Measurements from ENCODE around the gene CAB39L.

Gene CAB39L

GRCh38 chr13:49443704-49444523 lies at the start of gene CAB39L, which contains the start of gene SETDB2:
TSS of gene CAB39L (minus strand) at chr13:49444064. CDS start at chr13:49382910, 61,154 bp downstream.
TSS of gene SETDB2 (plus strand) at chr13:49444274. CDS start at chr13:49451894, 7,620 bp downstream.
- FAIRE-seq = peak; percentile 92
- DNase-seq (ENCODE audit: insufficient read length, low spot score) = peak; percentile 82

DNA sequence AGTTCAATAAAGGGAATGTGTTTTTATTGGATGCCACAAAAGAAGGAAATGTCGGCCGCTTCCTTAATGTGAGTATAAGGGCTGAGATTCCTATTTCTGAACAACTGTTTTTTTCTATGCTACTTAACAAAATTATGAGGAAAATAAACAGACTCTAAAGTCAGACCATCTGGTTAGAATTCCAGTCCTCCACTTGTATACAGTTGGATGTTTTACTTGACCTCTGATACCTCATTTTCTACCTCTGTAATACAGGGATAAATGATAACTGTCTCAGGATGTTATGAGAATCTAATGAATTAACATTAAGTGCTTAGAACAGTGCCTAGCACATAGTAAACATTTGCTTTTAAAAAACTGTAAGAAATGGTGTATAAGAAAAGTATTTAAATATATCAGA lies 44.7 kb upstream of the CAB39L start:
- no peak for FAIRE-seq
- no peak for DNase-seq (ENCODE audit: insufficient read length, low spot score)

- no peak for DNase-seq (ENCODE audit: insufficient read length, low spot score)
- FAIRE-seq = no peak
Observed at GRCh38 chr13:49481788-49482187, 37.9 kb upstream of the CAB39L start.

DNA sequence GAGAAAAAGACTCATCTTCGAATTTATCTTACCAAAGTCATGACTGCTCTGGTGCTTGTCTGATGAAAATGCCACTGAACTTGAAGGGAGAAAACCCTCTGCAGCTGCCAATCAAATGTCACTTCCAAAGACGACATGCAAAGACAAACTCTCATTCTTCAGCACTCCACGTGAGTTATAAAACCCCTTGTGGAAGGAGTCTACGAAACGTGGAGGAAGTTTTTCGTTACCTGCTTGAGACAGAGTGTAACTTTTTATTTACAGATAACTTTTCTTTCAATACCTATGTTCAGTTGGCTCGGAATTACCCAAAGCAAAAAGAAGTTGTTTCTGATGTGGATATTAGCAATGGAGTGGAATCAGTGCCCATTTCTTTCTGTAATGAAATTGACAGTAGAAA lies 32.7 kb upstream of the CAB39L start:
- DNase-seq (ENCODE audit: insufficient read length, low spot score) = no peak
- FAIRE-seq = no peak

GRCh38 chr13:49472186-49472585 lies 28.3 kb upstream of the CAB39L start:
- no peak for DNase-seq (ENCODE audit: insufficient read length, low spot score)
- FAIRE-seq = no peak

- FAIRE-seq (no peak), DNase-seq (ENCODE audit: insufficient read length, low spot score) (no peak)
Observed at GRCh38 chr13:49466292-49466838, 22.5 kb upstream of the CAB39L start.

- DNase-seq (ENCODE audit: insufficient read length, low spot score) = no peak
- FAIRE-seq = no peak
Observed at GRCh38 chr13:49464621-49465325, 20.9 kb upstream of the CAB39L start.

GRCh38 chr13:49464085-49464484 lies 20.2 kb upstream of the CAB39L start:
- FAIRE-seq = no peak

DNA sequence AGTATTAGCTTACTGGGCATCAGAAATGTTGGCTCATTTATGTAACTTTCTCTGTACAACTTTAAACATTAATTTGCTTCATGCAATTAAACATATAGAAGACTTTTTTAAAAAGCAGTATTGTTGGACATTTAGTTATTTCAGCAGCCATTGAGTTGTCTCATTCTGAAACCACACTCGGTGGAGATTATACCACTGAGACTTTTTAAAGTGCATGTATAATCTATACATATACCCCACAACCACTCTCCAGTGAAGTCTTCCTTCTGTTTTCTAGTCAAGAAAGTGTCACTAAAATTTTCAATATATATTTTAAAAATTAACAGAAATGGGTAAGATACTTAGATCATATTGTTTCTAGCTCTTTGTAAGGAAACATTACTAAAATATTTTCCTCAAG lies 15.7 kb upstream of the CAB39L start:
- DNase-seq (ENCODE audit: insufficient read length, low spot score) (no peak), FAIRE-seq (no peak)

More at GRCh38 chr13:49464085-49464484, 20.2 kb upstream of the CAB39L start:
- no peak for DNase-seq (ENCODE audit: insufficient read length, low spot score)

GRCh38 chr13:49457221-49457620 lies 13.4 kb upstream of the CAB39L start:
- no peak for DNase-seq (ENCODE audit: insufficient read length, low spot score)
- FAIRE-seq = no peak

- FAIRE-seq (no peak), DNase-seq (ENCODE audit: insufficient read length, low spot score) (no peak)
Observed at GRCh38 chr13:49456156-49456555, 12.3 kb upstream of the CAB39L start.

GRCh38 chr13:49455007-49455398 lies 11.1 kb upstream of the CAB39L start:
- no peak for FAIRE-seq
- DNase-seq (ENCODE audit: insufficient read length, low spot score) = no peak

DNA sequence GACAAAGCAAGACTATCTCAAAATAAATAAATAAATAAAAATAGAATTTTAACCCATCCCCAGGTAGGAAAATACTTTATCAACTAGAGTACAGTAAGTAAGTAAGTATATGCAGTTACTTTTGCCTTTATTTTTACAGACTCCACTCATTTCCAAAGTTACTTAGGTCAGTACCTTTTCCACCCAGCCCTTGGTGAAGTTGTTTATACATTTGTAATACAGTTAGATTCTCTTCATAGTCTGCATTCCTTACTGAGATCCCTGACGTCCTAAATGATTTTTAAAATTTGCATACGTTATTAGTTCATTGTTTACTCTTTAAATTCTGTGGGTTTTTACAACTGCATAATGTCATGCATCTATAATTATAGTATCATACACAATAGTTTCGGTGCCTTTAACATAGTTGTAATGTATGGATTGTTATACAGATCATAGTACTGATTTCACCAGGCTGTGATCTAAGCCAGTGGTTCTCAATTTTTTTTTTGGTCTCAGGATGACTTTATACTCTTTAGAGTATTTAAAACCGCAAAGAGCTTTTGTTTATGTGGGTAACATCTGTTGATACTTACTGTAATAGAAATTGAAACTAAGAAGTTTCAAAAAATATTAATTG lies 10.6 kb upstream of the CAB39L start:
- DNase-seq (ENCODE audit: insufficient read length, low spot score) = no peak
- FAIRE-seq = no peak

DNA sequence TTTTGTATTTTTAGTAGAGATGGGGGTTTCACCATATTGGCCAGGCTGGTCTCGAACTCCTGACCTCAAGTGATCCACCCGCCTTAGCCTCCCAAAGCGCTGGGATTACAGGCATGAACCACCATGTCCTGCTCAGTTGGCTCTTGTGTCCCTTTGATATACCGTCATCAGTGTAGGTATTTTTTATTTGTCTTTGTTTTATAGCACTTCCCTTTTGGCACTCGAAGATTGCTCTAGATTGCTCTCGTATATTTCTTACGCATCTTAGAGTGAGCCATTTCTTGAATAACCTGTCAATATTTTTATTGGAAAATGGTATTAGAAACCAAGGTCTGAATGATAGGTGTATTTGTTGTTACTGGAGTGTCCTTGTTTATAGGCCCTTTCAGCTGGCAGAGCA lies 9.6 kb upstream of the CAB39L start:
- FAIRE-seq (no peak), DNase-seq (ENCODE audit: insufficient read length, low spot score) (no peak)

DNA sequence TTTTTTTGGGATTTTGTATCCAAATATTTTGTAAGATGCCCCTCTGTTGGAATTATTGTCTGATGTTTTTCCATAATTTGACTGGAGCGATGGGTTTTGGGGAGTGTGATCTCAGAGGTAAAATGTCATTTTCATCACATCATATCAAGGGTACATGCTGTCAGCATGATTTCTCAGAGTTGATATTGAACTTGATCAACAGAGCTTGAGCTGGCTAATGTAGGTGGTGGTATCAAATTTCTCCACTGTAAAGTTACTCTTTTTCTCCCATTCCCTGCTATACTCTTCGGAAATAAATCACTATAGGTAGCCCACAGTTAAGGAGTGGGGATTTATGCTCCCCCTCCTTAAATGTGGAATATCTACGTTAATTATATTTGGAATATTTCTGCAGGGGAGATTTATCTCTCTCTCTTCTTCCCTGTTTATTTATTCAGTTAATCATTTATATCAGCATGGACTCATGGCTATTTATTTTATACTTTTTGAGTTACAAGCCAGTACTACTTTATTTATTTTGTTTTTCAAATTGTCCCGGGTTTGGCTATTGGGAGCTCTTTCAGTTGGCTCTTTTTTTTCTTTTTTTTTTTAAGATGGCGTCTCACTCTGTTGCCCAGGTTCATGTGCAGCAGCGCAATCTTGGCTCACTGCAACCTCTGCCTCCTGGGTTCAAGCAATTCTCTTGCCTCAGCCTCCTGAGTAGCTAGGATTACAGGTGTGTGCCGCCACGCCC lies 9.0 kb upstream of the CAB39L start:
- DNase-seq (ENCODE audit: insufficient read length, low spot score) (no peak), FAIRE-seq (no peak)

DNA sequence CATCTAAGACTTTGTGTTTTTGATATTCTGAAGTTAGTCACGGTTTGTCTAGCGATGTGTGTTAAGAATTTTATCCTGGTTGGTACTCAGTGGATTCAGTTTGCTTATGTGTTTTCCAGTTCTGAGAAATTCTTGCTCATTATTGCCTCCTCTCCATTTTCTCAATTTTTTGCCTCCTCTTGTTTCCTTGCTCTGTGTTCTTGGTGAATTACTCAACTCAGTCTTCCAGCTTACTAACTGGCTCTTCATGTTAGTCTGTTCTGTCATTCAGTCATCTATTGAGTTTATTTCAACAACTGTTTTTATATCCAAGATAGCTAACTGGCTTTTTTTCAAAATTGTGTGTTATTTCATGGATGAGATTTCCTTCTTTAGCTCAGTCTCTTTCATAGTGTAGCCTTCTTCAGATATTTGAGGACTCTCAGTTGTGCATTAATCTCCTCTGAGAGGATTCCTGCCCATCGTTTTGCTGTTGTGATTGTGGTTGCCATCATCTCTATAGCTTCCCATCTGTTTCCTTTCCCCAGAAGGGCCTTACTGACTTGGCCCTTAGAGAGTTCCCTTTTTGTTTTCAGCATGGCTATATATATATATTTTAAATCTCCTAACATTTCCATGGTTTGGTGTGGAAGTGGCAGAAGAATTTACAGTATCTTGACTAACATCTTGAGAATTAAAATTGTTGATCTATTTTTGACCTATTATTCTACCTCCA lies 6.4 kb upstream of the CAB39L start:
- FAIRE-seq (no peak), DNase-seq (ENCODE audit: insufficient read length, low spot score) (no peak)

- DNase-seq (ENCODE audit: insufficient read length, low spot score) (no peak), FAIRE-seq (no peak)
Observed at GRCh38 chr13:49448753-49449152, 4.9 kb upstream of the CAB39L start.

- FAIRE-seq = no peak
Observed at GRCh38 chr13:49446473-49446872, 2.6 kb upstream of the CAB39L start.

GRCh38 chr13:49444524-49445395 lies 896 bp upstream of the CAB39L start:
- FAIRE-seq = no peak
- DNase-seq (ENCODE audit: insufficient read length, low spot score) = peak; percentile 5

More at GRCh38 chr13:49446473-49446872, 2.6 kb upstream of the CAB39L start:
- DNase-seq (ENCODE audit: insufficient read length, low spot score) = no peak
